ENCODE results near the gene C19orf81. TPM values are rescaled to one million over a fixed set of nuclear protein-coding genes. Genes with fewer than 3 reads are reported as not detected.

C19orf81 gene
- total and polyA plus RNA-seq, 2 of the 8 experiments (the other 6 are each of a cell fraction or from before 2014, with no cell fraction given): 11.7 to 13.0 TPM

GRCh38 chr19:50607388-50607787, 41.9 kb upstream of the C19orf81 start:
- 83% methylated on average over 20 of the region's 20 CpGs; no CpG with 5 or more reads in 1 of the 2 experiments for WGBS, 2 experiments (ENCODE audit: extremely low coverage in 1 of 2, insufficient coverage in 1 of 2, insufficient read length in 1 of 2, insufficient replicate concordance in 2 of 2, low coverage in 1 of 2, low lambda C conversion rate in 2 of 2, missing lambda C conversion rate in 1 of 2)
- Histone ChIP-seq H3K23me2 (ENCODE audit: low read depth, low read length) (no peaks in the 10 kb centered on the region; the same call in 1 of the 2 replicates), H4K91ac (replicated peaks; ENCODE audit: insufficient read length, low read length) (no peak overlapping the region), H3K23ac (ENCODE audit: insufficient read length) (no peak overlapping the region), H4K5ac (ENCODE audit: insufficient read length, low read depth, low read length) (no peak overlapping the region), H3K27ac (ENCODE audit: low read depth, low read length) (no peak overlapping the region), H2BK120ac (replicated peaks; ENCODE audit: low read depth, low read length) (no peak overlapping the region), H2BK20ac (ENCODE audit: low read length) (no peak overlapping the region), H2BK15ac (ENCODE audit: low read length) (no peak overlapping the region), H3K9me3 (ENCODE audit: insufficient read depth in 2 of 2, low read depth in 1 of 2, low read length in 1 of 2) (peaks cover 0 to 9% of the 10 kb centered on the region in 2 experiments; a peak in 2 of 4 replicates), H2BK12ac (ENCODE audit: low read depth, low read length) (no peak overlapping the region), H3K79me1 (ENCODE audit: low read depth, low read length) (no peaks in the 10 kb centered on the region), H4K20me1 (replicated peaks in 1 of 2; ENCODE audit: control insufficient read depth in 1 of 2, insufficient read depth in 2 of 2, low read length in 2 of 2) (no peaks in the 10 kb centered on the region), H3K27me3 (replicated peaks in 1 of 4; ENCODE audit: control insufficient read depth in 3 of 4, extremely low read depth in 1 of 4, insufficient read depth in 3 of 4, low read length in 3 of 4) (peaks cover 3 to 24% (median 18%) of the 10 kb centered on the region in 4 experiments), H4K8ac (ENCODE audit: extremely low read depth, insufficient read depth, low read length) (peak overlapping the region; percentile 28; the same call in 1 of the 2 replicates), H2AFZ (ENCODE audit: low read length) (0 out of 2 replicates have a peak overlapping the region, but pooled peaks have one; percentile 13), H2AK5ac (ENCODE audit: low read depth, low read length) (peak overlapping the region; percentile 33; the same call in 1 of the 2 replicates), H3K14ac (ENCODE audit: insufficient read length) (no peak overlapping the region), H3K36me3 (ENCODE audit: control insufficient read depth in 2 of 4, insufficient read depth in 4 of 4, low read length in 3 of 4) (no peaks in the 10 kb centered on the region), H3K9ac (replicated peaks in 1 of 4; ENCODE audit: extremely low read depth in 1 of 4, low read depth in 3 of 4, low read length in 3 of 4) (no peak overlapping the region; a peak in 1 of 7 replicates), H3K79me2 (ENCODE audit: control insufficient read depth in 1 of 2, insufficient read depth in 2 of 2, low read length in 2 of 2) (no peaks in the 10 kb centered on the region), H3K4me3 (ENCODE audit: extremely low read depth in 1 of 4, insufficient read depth in 2 of 4, low read depth in 3 of 4, low read length in 4 of 4) (peak overlapping the region in 2 of 4 experiments; percentile 8 to 47; a peak in 3 of 8 replicates), H3K4me2 (ENCODE audit: insufficient read depth in 1 of 2, low read depth in 2 of 2, low read length in 2 of 2) (peak overlapping the region; percentile 32 to 58), H3K4me1 (replicated peaks in 1 of 4; ENCODE audit: control insufficient read depth in 3 of 4, insufficient read depth in 4 of 4, low read length in 3 of 4) (peaks cover 0 to 4% (median 3%) of the 10 kb centered on the region in 4 experiments; a peak in 5 of 7 replicates), H3K4ac (replicated peaks; ENCODE audit: insufficient read length, low read depth, low read length) (no peak overlapping the region), H2BK5ac (ENCODE audit: low read depth, low read length) (no peak overlapping the region), H3K56ac (replicated peaks; ENCODE audit: insufficient read length, low read depth, low read length) (no peak overlapping the region), H3K18ac (ENCODE audit: extremely low read depth, low read length) (no peak overlapping the region)
- DNase-seq (ENCODE audit: low read depth in 1 of 2, low spot score in 2 of 2) (no peak), FAIRE-seq (no peak)
- no peak for TF ChIP-seq TAF7 (optimal IDR thresholded peaks at IDR 0.05; ENCODE audit: borderline replicate concordance, low read depth, low read length)
- TF ChIP-seq RNF2 (IDR thresholded peaks at IDR 0.05; ENCODE audit: borderline replicate concordance, low read depth, low read length, missing control alignments, poor library complexity, severe bottlenecking): no peak
- no peak for TF ChIP-seq SIN3A (conservative IDR thresholded peaks at IDR 0.05 in 1 of 2, IDR thresholded peaks at IDR 0.05 in 1 of 2; ENCODE audit: low read depth in 1 of 2, low read length in 2 of 2)
- ChIA-PET CTCF (ENCODE audit: partially characterized antibody) (interaction anchor here (0.7 to 1.5 kb wide), 11 partner anchors 11 to 117 kb away, joined by 3 to 14 read pairs (median 4); no protein-coding TSS in a partner anchor), POLR2A (ENCODE audit: partially characterized antibody) (interaction anchor here (0.8 to 1.1 kb wide), 4 partner anchors 20 to 91 kb away, joined by 3 to 7 read pairs (median 3); no protein-coding TSS in a partner anchor)
